GM18861 (cell line): ENCODE measurements around the gene SLC9A3.
"Not testable (repeated sequence)": the region's sequence is repeated elsewhere in the genome, so short reads cannot be mapped to it uniquely, and the experiment has no call there.

Experiments
- ATAC-seq: cut with Tn5 transposase; IDR thresholded peaks from one replicate; pipeline ENCODE4 v1.9.1; 2021; ENCODE audit not compliant: unreplicated experiment

SLC9A3 gene

GRCh38 chr5:511476-511875, 12.8 kb downstream of the SLC9A3 start:
- no peak for ATAC-seq

DNA sequence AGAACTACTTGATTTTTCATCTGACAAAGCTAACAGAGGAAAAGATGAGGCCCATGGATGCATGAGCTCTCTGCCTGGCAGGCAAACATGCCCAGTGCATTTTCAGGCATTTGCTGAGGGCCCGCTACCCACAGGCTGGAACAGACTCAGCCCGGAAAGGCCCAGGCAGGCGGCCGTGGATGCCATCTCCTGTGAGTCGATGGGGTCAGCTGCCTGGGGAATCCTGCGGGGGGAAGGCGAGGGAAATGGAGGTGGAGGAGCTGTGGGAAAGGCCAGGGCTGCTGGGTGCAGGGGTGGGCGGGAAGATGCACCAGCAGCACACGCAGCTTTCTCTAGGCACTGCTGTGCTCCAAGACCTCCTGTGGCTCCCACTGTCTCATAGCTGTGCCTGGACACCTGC, 13.7 kb downstream of the SLC9A3 start:
- ATAC-seq, result no peak

- ATAC-seq, result no peak
These were observed 14.6 kb downstream of the SLC9A3 start for GRCh38 chr5:509611-510185.

- not testable (repeated sequence) for ATAC-seq
These were observed 16.2 kb downstream of the SLC9A3 start for GRCh38 chr5:507986-508575.

DNA sequence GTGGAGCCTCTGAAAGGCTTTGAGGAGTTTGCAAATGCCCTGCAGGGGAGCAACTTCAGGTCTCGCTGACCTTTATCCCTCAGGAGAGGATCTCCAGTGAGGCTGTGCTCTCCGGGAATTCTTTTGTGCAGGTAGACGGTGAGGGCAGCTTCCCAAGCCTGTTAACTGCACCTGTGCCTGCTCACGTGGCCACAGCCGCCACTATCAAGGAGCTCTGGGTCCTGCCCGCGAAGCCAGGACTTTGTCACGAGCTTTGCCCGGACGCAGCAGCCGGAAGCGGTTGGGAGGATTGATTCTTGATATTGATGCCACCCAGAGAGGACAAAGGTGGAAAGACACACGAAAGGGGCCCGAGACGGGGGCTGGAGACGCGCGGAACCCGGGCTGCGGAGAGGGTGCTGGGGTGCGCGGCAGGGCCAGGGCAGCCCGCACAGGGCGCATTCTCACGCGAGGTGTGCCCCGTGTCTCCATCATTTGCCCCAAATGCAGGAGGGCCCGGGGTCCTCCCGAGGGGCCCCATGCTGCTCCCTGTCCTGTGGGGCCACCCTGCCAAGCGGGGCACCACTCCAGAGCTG, 18.2 kb downstream of the SLC9A3 start:
- no peak for ATAC-seq

DNA sequence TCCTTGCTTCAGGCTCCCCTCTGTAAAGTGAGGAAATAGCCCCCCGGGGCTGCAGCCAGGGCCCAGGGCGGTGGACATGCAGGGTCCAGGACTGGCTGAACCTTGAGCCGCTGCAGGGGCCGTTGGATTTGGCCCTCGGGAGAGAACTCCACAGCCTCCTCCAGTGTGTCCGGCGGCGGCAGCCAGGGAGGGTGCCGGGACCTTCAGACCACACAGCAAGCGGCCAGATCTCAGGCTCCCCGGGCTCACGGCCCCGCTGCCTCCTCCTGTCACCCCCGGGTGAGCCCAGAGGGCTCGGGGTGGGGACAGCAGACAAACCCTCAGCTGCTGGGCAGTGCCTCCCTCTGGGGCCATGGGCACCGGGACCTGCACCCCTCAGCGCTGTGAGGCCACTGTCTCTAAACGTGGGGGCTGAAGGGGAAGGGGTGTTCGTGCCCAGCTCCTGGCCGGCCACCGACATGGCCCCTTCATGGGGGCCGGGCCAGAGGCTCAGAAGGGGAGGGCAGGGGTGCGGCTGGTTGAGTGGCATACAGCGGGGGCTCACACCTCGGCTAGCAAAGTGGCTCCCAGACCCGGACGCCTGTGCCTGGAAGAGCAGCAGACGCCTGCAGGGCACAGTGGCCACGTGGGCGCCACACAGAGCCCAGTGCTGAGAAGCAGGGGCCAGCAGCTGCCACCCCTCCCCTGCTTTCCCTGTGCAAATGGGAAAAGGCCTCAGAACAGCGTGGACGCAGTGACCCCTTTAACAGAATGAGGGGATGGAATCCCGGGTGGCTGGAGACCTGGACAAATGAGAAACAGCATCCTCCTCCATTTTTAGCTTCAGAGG, 19.7 kb downstream of the SLC9A3 start:
- ATAC-seq, result no peak

DNA sequence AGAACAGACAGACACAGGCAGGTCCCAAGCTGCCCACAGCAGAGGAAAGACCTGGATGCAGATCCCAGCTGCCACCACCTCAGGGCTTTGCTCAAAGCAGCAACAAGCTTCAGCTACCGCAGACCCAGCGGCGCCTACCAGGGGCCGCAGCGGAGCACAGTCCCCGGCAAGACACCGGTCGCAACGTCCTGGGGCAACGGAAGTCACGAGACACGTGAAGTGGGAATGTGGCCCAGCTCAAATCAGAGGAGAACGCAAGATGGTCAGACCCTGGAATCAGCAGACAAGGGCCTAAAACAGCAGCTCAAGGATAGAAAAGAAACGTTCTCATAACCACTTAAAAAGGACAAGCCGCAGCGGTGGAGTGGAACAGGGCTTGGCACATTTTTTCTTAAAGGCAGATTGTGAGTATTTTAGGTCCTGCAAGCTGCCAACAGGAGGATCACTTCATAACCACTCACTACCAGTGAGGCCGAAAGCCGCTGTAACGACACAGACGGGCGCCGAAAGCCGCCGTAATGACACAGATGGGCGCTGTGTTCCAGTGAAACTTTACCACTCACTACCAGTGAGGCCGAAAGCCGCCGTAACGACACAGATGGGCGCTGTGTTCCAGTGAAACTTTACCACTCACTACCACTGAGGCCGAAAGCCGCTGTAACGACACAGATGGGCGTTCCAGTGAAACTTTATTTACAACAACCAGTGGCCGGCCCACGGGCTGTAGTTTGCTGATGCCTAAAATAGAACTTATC, 21.7 kb downstream of the SLC9A3 start:
- no peak for ATAC-seq

- no peak for ATAC-seq
These were observed 22.4 kb downstream of the SLC9A3 start for GRCh38 chr5:501831-502184.

DNA sequence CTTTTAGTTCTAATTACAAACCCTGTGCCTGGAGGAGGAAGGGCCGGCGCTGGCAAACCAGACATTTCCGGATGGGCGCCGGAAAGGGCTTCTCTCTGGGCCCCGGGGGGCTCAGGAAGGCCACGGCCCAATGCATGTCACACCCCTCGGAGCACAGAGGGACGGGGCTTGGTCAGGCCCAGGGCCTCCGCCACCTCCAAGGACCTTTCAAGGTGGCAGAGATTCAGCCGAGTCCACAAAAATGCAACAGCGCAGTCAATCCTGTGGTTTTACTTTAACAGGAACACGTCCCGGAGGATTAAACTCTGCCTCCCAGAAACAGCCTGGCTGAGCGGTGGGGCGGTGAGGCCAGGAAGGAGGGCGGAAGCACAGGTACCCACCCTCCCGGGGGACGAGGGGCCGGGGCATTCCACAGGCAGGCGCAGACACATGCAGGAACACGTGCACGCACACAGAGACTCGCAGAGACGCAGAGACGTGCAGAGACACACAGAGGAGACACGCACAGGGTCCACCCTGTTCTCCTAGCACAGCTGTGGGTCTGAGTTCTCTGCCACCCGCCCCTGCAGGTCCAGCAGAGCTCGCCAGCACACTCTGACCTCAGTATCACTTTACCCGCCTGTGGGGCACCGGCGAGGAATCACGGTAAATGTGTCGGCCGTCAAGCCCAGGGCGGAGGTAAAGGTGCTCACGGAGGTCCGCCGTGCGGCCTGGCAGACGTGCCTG, 23.0 kb downstream of the SLC9A3 start:
- no peak for ATAC-seq

GRCh38 chr5:500491-500890, 23.8 kb downstream of the SLC9A3 start:
- ATAC-seq, result no peak

- ATAC-seq, result no peak
These were observed 24.7 kb downstream of the SLC9A3 start for GRCh38 chr5:499233-500209.

DNA sequence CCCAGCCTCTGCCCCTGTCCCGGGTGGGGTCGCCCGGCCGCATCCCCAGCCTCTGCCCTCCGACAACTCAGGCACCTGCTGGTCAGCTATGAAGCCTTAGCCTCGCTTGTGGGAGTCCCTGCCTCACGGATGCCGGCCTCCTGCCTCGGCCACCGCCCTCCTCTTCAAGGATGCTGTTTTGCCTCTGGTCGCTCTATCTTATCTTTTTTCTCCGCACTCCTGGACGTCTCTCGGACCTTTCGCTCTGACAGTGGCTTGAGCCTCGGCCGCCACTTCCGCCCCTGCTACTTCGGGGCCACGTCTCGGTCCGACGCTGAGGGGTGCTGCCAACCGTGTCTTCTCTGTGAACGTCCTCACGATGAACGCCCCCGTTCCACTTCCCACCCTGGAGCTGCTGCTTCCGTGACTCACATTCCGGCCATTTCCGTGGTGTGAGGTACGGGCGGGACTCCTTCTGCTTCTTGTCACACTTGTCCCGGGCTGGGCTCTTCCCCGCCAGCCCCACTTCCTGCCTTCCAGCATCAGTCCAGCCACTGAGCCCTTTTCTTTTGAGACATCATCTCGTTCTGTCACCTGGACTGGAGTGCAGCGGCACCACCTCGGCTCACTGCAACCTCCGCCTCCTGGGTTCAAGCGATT, 26.3 kb downstream of the SLC9A3 start:
- ATAC-seq, result no peak

- ATAC-seq, result no peak
These were observed 27.1 kb downstream of the SLC9A3 start for GRCh38 chr5:497090-497700.

DNA sequence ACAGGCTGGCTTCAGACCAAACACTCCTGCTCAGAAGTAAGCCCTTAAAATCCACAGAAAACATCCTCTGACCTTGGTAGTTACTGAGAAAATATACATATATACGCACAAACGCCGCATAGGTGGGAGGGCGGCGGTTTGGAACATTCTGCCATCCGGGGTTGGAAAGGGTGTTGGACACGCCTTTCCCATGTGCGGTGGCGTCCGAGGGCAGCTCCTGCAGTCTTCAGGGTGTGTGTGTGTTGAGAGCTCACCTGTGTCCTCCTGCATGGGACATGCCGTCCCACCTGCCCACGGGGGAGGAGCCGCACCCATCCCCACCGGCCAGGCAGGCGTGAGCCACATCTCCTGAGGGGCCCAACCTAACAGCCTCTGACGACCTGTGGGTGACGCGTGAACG, 28.2 kb downstream of the SLC9A3 start:
- ATAC-seq, result no peak

DNA sequence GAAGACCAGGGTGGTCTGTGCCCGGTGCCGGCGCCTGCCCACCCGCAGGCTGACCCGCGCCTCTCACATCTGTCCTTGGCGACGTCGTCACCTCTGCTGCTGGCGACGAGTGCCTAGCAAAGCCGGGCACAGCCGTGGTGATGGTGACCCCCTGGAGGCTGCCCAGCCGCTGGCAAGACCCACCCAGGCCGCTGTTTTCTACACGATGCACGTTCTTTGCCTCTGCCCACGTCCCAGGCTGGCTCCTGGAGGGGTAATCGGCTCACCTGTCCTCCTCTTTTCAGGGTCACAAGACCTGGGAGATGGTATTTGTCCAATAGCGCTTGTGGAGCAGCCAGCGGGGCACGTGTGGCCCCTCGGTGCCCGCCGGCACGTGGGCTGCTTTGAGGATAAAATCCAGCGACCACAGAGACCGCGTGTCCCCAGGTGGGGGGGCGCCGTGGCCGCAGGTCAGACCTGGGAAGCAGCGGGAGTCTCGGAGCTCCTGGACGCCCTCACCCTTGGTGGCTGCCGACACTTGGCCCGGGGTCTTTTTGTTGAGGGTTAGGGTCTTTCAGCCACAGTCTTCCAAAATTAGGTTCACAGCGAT, 29.5 kb downstream of the SLC9A3 start:
- no peak for ATAC-seq

- no peak for ATAC-seq
These were observed 30.5 kb downstream of the SLC9A3 start for GRCh38 chr5:493758-494157.

DNA sequence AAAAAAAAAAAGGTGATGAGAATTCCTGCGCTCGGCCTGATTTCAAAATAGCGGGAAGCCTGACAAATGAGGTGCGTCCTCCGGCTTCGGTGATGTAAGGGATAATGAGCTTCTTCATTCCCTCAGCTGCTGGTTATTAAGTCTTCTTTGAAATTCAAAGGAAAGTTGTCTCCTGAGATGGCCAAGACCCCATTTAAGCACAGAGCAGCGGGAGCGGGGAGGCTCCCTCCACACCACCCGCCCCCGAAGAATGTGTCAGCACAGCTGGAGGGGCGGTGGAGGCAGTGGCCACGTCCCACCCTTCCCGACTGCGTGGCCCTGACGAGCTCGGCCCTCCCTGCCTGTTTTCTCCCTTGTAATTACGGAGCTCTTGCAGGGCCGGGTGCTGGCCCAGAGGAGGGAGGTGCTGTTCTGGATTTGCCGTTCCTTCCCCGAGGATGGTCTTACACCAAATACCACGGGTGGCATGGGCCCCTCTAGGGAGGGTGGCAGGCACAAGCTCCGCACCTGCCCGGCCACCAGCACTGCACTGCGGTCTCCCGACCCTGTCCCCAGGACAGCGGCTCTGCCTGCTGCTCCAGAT, 31.0 kb downstream of the SLC9A3 start:
- ATAC-seq, result no peak

GRCh38 chr5:492314-492893, 31.8 kb downstream of the SLC9A3 start:
- ATAC-seq, result no peak
